Mesothelial cell of epicardium (in vitro differentiated cells): ENCODE data around the gene OR4C6. TPM values are rescaled to one million over a fixed set of nuclear protein-coding genes. Genes with fewer than 3 reads are reported as not detected.

Experiments used
- DNase-seq, 2 experiments: peaks; one replicate each; pipeline ENCODE4 v3.0.0; 2021; ENCODE audit warnings: low spot score in 2 of 2; ENCODE audit not compliant: unreplicated experiment in 2 of 2
- H3K27ac Mint-ChIP-seq: 2 replicates; pipeline ENCODE4 v1.8.0; 2021; ENCODE audit warnings: mixed read lengths
- H3K27me3 Mint-ChIP-seq: 2 replicates; pipeline ENCODE4 v1.8.0; 2021; ENCODE audit warnings: low read depth, mixed read lengths
- H3K36me3 Mint-ChIP-seq: 2 replicates; pipeline ENCODE4 v1.8.0; 2021; ENCODE audit warnings: mixed read lengths
- H3K4me1 Mint-ChIP-seq: 2 replicates; pipeline ENCODE4 v1.8.0; 2021; ENCODE audit warnings: mixed read lengths
- H3K4me3 Mint-ChIP-seq: 2 replicates; pipeline ENCODE4 v1.8.0; 2021; ENCODE audit warnings: mild to moderate bottlenecking, moderate library complexity, mixed read lengths
- H3K9me3 Mint-ChIP-seq: 2 replicates; pipeline ENCODE4 v1.8.0; 2021; ENCODE audit warnings: mixed read lengths
- total RNA-seq: library from RNA; stranded (reverse); gene quantifications from 3 replicates; pipeline ENCODE4 v1.2.1, GENCODE V29; 2021
- TF ChIP-seq, protein P1 (sequence below): fragments of 200-600 bp; sonication (generic); IDR thresholded peaks from one replicate; pipeline ENCODE4 v1.5.0; 2021; ENCODE audit warnings: antibody characterized with exemption; ENCODE audit not compliant: unreplicated experiment

The OR4C6 gene
- total RNA-seq, result not detected in 3 replicates

- H3K36me3 Mint-ChIP-seq, result no peaks in the 10 kb centered on the region
- no peaks in the 10 kb centered on the region for H3K4me1 Mint-ChIP-seq
- no peak for DNase-seq
- H3K9me3 Mint-ChIP-seq, result peaks cover 36% of the 10 kb centered on the region
- no peaks in the 10 kb centered on the region for H3K27me3 Mint-ChIP-seq
- H3K4me3 Mint-ChIP-seq, result no peak within 1 kb of the TSS
- H3K27ac Mint-ChIP-seq, result no peak within 1 kb of the TSS
- TF ChIP-seq, protein P1, sequence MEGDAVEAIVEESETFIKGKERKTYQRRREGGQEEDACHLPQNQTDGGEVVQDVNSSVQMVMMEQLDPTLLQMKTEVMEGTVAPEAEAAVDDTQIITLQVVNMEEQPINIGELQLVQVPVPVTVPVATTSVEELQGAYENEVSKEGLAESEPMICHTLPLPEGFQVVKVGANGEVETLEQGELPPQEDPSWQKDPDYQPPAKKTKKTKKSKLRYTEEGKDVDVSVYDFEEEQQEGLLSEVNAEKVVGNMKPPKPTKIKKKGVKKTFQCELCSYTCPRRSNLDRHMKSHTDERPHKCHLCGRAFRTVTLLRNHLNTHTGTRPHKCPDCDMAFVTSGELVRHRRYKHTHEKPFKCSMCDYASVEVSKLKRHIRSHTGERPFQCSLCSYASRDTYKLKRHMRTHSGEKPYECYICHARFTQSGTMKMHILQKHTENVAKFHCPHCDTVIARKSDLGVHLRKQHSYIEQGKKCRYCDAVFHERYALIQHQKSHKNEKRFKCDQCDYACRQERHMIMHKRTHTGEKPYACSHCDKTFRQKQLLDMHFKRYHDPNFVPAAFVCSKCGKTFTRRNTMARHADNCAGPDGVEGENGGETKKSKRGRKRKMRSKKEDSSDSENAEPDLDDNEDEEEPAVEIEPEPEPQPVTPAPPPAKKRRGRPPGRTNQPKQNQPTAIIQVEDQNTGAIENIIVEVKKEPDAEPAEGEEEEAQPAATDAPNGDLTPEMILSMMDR, result no peak
Measured at GRCh38 chr11:55661901-55662300, at the start of gene OR4C6. Gene OR4C6, plus strand, starts transcription at chr11:55662201. Its CDS starts 2,966 bp downstream, at chr11:55665167.

DNA sequence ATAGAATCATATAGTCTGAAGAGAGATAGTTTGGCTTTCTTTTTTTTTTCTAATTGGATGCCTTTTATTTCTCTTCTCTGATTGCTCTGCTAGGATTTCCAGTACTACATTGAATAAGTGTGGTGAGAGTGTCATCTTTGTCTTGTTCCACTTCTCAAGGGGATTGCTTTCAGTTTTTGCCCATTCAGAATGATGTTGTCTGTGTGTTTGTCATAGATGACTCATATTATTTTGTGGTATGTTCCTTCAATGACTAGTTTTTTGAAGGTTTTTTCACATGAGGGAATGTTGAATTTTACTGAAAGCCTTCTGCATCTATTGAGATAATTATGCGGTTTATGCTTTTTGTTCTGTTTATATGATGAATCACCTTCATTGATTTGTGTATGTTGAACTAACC, 37.5 kb upstream of the OR4C6 start:
- no peak for DNase-seq
- H3K36me3 Mint-ChIP-seq, result no peaks in the 10 kb centered on the region
- H3K9me3 Mint-ChIP-seq, result peaks cover 39% of the 10 kb centered on the region
- TF ChIP-seq, protein P1, result no peak
- no peaks in the 10 kb centered on the region for H3K4me1 Mint-ChIP-seq
- H3K27me3 Mint-ChIP-seq, result no peaks in the 10 kb centered on the region
- H3K27ac Mint-ChIP-seq, result no peak overlapping the region
- H3K4me3 Mint-ChIP-seq, result no peak overlapping the region

DNA sequence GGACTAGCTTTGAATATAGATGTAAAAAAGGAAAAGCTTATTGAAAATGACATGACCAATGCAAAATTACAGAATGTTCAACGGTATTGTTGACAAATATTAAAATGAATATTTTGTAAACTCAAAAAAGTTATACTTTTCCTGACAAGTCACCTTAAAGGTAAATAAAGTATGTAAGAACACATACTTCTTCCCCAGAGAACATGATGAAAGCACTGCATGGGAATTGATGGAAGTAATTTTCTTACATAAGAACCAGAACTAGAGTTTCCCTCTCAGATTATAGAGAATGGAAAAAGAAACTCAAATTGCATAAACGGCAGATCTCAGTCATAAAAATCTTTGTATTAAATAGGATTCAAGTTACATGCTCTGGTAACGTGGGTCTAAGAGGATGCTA, 27.2 kb upstream of the OR4C6 start, which contains the start of gene OR4P4:
Gene OR4P4 (plus strand): TSS at position 301 of the 400 bp plus-strand sequence.
- TF ChIP-seq, protein P1, result no peak
- no peaks in the 10 kb centered on the region for H3K27me3 Mint-ChIP-seq
- H3K36me3 Mint-ChIP-seq, result no peaks in the 10 kb centered on the region
- no peak for DNase-seq
- no peaks in the 10 kb centered on the region for H3K4me1 Mint-ChIP-seq
- H3K9me3 Mint-ChIP-seq, result peaks cover 26% of the 10 kb centered on the region
- H3K27ac Mint-ChIP-seq, result no peak within 1 kb of the TSS
- H3K4me3 Mint-ChIP-seq, result no peak within 1 kb of the TSS

DNA sequence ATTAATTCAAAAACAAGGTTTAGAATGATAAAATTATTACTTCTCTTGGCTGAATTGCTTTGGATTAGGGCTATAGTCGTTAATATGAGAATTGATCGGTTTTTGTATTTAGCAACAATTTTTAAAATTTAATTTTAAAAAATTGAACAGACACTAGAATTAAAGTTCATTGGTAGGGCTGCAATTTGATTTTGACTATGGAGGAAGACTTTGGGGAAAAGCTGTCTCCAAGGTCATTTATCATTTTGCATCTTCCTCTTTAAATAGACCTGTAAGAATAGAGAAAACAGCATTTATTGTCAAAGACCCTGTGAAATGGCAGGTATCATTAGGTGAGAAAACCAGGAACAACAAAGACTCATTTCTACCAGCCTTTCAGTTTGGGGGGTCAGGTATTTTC, 14.0 kb upstream of the OR4C6 start, which contains the start of gene OR4S2:
Gene OR4S2 (plus strand): TSS at position 301 of the 400 bp plus-strand sequence. CDS start 2,577 bp downstream, outside the sequence.
- Mint-ChIP-seq H3K4me3 (no peak within 1 kb of the TSS), H3K4me1 (no peaks in the 10 kb centered on the region), H3K27ac (no peak within 1 kb of the TSS), H3K27me3 (no peaks in the 10 kb centered on the region), H3K9me3 (peaks cover 22% of the 10 kb centered on the region), H3K36me3 (no peaks in the 10 kb centered on the region)
- no peak for DNase-seq
- TF ChIP-seq, protein P1, result no peak

- TF ChIP-seq, protein P1, result no peak
- DNase-seq, result no peak
- Mint-ChIP-seq H3K27me3 (no peaks in the 10 kb centered on the region), H3K36me3 (no peaks in the 10 kb centered on the region), H3K9me3 (peaks cover 20% of the 10 kb centered on the region), H3K27ac (no peak overlapping the region), H3K4me3 (no peak overlapping the region), H3K4me1 (no peaks in the 10 kb centered on the region)
Measured at GRCh38 chr11:55652560-55652959, 9.4 kb upstream of the OR4C6 start.

DNA sequence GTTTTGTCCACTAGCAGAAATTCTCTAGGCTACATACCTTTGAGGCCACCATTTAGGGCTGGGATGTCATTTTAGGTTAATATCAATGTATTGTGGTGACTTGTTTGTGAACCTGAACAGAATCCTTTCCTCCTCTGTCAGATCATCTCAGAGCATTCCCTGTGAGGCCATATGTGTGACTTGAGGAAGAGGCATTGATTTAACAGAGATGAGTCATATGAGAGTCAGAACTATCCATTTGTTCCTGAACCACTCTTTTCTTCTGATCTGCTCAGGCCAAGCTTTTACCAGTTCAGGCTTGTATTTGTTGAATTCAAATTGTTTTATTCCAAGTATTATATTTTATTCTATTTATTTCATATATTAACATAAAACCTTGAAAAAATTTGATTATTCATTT, 6.9 kb upstream of the OR4C6 start:
- Mint-ChIP-seq H3K4me1 (no peaks in the 10 kb centered on the region), H3K4me3 (no peak overlapping the region), H3K36me3 (no peaks in the 10 kb centered on the region), H3K9me3 (peaks cover 20% of the 10 kb centered on the region), H3K27ac (no peak overlapping the region), H3K27me3 (no peaks in the 10 kb centered on the region)
- no peak for DNase-seq
- TF ChIP-seq, protein P1, result no peak
